GM19193 (cell line): ENCODE measurements around the gene THAP4.

Experiments used
- POLR2A ChIP-seq: IDR thresholded peaks from 4 replicates; pipeline ENCODE4 v1.6.1; 2011; ENCODE audit not compliant: insufficient read depth, insufficient read length; ENCODE audit errors: extremely low read depth

The THAP4 gene

GRCh38 chr2:241671457-241672240, 34.7 kb upstream of the THAP4 start:
- no peak for TF ChIP-seq POLR2A

DNA sequence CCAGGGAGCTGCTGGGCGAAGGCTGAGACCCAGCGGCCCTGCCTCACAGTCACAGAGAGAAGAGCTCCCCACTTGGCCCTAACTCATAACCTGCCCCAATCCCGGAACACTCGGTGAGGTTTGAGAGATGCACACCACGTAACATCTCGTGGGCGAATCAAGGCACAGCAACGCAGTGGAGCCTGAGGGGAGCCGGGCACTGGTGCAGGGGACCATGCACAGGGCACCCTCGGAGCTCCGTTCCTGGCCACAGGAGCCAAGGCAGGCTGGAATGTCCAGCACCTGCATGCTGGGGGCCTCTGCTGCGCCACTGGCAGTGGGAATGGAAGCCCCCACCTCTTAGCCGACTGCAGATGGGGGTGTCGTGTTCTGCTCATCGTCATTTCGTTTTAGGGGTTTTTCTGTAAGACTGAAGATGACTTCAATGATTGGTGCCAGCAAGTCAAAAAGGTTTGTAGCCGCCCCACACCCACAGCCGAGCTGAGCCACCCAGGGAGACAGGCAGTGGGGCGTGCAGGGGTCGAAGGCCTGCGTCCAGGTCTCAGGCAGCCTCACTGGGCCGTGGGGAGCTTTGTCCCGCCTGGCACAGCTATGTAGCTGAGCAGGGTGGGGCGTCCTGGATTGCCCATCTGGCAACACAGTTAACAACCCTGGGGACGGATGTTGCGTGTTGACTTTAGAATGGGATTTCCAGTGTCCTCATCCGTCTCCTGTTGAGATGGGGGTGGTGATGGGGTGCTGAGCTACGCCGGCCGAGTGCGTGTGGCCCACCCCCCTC, 33.6 kb upstream of the THAP4 start:
- TF ChIP-seq POLR2A = no peak

- no peak for TF ChIP-seq POLR2A
Measured at GRCh38 chr2:241668839-241669238, 31.9 kb upstream of the THAP4 start.

DNA sequence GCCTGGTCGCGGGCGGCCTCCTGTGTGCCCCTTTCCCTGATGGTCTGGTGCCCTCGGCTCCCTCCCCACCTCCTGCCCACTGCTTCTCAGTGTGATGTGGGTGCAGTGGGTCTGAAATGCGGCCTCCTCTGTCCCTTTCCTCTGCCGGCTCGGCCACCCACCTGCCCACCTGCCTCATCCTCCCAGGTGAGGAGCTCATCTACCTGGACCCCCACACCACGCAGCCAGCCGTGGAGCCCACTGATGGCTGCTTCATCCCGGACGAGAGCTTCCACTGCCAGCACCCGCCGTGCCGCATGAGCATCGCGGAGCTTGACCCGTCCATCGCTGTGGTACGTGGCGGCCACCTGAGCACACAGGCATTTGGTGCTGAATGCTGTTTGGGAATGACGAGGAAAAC, 31.4 kb upstream of the THAP4 start:
- no peak for TF ChIP-seq POLR2A

GRCh38 chr2:241666627-241667400, 29.9 kb upstream of the THAP4 start:
- TF ChIP-seq POLR2A = no peak

GRCh38 chr2:241665731-241666440, 28.9 kb upstream of the THAP4 start:
- TF ChIP-seq POLR2A = no peak

DNA sequence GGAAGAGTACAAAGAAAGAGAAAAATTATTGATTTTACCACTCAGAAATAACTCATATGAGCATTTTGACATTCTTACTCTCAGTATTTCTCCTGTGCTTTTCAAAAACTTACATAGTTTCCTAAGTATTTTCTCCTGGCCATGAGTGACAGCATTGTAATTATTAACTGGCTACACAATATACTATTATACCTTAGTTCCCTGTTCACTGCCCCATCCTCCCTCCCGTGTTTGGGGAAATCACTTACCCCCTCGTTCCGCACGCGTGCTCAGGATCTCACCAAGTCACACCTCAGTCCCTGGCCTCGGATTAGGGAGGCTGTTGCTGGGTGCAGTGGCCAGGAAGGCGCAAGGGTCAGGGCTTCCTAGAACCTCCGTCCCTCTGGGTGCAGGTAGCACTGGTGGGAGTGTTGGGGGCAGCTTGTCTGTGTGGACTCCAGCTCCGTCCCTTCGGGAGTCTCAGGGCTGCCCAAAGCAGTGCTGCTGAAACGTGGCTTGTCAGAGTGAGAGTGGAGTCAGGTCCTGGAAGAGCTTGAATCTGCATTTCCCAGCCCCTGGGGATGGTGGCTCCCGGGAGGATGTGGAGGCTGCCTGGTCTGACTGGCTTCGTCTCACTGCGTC, 23.7 kb upstream of the THAP4 start:
- no peak for TF ChIP-seq POLR2A

DNA sequence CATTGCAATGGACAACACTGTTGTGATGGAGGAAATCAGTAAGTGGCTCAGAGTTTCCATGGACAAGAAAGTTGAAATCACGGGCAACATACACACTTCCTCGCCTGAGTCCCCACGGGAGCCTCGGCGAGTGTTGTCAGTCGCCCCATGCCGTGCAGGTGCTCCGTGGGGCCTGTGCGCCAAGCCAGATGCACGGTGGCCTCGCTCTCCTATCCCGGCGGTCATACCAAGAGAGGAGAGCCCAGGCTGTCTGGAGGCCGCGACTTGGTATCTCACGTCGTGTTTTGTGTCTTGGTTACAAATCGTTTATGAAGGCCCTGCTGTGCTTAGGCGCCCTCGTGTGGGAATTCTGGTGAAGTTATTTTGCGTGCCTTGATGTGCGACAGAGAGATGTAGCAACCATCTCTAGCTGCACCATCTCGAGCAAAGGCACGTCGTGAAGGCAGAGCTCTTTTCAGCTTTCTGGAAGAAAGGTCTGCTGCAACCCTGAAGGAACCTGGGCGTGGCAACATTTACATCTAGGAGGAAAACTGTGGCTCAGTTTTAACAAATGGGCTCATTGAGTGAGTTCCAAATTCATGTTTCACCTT, 22.3 kb upstream of the THAP4 start:
- TF ChIP-seq POLR2A = no peak

- TF ChIP-seq POLR2A = no peak
Measured at GRCh38 chr2:241658296-241658695, 21.3 kb upstream of the THAP4 start.

GRCh38 chr2:241657786-241658254, 20.9 kb upstream of the THAP4 start:
- no peak for TF ChIP-seq POLR2A

DNA sequence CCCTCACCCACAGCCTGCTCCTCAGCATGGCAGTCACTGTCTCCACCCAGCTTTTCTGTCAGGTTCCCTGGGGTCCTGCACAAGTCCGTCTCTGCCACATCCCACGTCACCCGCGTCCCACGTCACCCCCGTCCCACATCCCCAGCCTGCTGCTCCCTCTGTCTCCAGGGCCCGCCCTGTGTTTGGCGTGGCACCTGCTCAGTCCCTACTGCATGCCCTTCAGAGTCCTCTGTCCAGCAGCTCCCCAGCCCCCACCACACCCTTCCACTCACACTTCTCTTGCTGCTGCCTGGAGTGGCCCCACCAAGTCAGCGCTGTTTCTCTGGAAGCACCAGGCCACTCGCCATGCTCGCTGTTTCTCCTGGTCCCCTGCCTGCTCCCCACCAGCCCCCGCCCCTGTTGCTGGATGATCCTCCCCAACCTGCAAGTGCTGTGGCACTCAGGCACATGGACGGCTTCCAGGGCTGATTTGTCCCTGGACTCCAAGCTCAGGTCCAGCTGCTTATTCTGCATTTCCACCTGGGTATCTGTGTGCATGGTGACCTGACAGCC, 19.3 kb upstream of the THAP4 start:
- no peak for TF ChIP-seq POLR2A

- no peak for TF ChIP-seq POLR2A
Measured at GRCh38 chr2:241655516-241656189, 18.7 kb upstream of the THAP4 start.

DNA sequence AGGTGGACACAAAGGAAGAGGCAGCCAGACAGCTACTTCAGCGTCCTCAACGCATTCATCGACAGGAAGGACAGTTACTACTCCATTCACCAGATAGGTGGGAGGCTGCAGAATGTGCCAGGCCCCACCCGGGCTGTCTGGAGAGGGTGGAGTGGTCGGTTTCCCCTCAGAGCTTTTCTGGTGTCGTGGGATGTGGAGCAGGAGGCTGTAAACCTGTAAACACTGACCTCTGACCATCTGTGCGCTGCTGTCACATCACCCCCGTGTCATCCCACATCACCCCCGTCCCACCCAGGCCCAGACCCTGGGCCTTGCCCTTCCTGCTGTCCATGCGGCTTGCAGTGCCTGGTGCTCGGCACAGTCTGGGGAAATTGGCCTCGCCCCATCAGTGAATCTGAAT, 17.6 kb upstream of the THAP4 start:
- no peak for TF ChIP-seq POLR2A
